SK-N-SH (cell line): ENCODE data around the gene UGT1A3. TPM values are rescaled to one million over a fixed set of nuclear protein-coding genes. Genes with fewer than 3 reads are reported as not detected.

Experiments
- CTCF ChIA-PET: fragments of 300-600, 350-600 bp; formaldehyde crosslinking; extraction: SDS; loops from one replicate; lab custom pipeline; 2021; lab: Yijun Ruan, JAX
- POLR2A ChIA-PET: fragments of 350-600 bp; sonication (Branson Sonifier 250); formaldehyde crosslinking; extraction: SDS; loops from one replicate; lab custom pipeline; 2020; ENCODE audit warnings: antibody characterized with exemption, inconsistent platforms; lab: Yijun Ruan, JAX
- DNase-seq: peaks from one replicate; pipeline ENCODE4 v3.0.0; 2012
- H2AFZ ChIP-seq: fragments of 200-600 bp; sonication (generic); 2 replicates; pipeline ENCODE4 v1.8.1; 2016; ENCODE audit warnings: antibody characterized with exemption, mild to moderate bottlenecking, low read depth
- H3F3A ChIP-seq: fragments of 200-600 bp; sonication (generic); replicated peaks from 2 replicates; pipeline ENCODE3; 2016; ENCODE audit warnings: antibody characterized with exemption, mild to moderate bottlenecking; ENCODE audit not compliant: insufficient read depth
- H3K27ac ChIP-seq, 2 experiments: fragments of 200-500 bp in 1 of 2; fragments of 200-600 bp in 1 of 2; sonication (Bioruptor generic) in 1 of 2; sonication (generic), shearing (Covaris generic) in 1 of 2; 2 replicates each; pipeline versions ENCODE4 v1.5.1 to v1.6.1; 2014 to 2016; ENCODE audit warnings: low read depth in 2 of 2, inconsistent platforms in 1 of 2, low read length in 1 of 2, mild to moderate bottlenecking in 1 of 2, mixed read lengths in 1 of 2
- H3K27me3 ChIP-seq: fragments of 200-600 bp; sonication (generic), shearing (Covaris generic); 2 replicates; pipeline ENCODE4 v1.6.1; 2016; ENCODE audit warnings: mixed run types; ENCODE audit not compliant: insufficient read depth
- H3K36me3 ChIP-seq, 2 experiments: fragments of 200-500 bp in 1 of 2; fragments of 200-600 bp in 1 of 2; sonication (Bioruptor generic) in 1 of 2; sonication (generic) in 1 of 2; replicated peaks in 1 of 2; 2 replicates each; pipeline versions ENCODE3 to v1.5.1; 2014 to 2016; ENCODE audit warnings: low read length in 1 of 2, mild to moderate bottlenecking in 1 of 2; ENCODE audit not compliant: insufficient read depth in 2 of 2, control insufficient read depth in 1 of 2
- H3K4me1 ChIP-seq, 2 experiments: fragments of 200-500 bp in 1 of 2; fragments of 200-600 bp in 1 of 2; sonication (Bioruptor generic) in 1 of 2; sonication (generic), shearing (Covaris generic) in 1 of 2; 2 replicates each; pipeline versions ENCODE4 v1.5.1 to v1.6.1; 2014 to 2016; ENCODE audit warnings: low read depth in 1 of 2, low read length in 1 of 2, mixed run types in 1 of 2; ENCODE audit not compliant: insufficient read depth in 2 of 2, control insufficient read depth in 1 of 2
- H3K4me2 ChIP-seq: fragments of 200-600 bp; sonication (generic), shearing (Covaris generic); 2 replicates; pipeline ENCODE4 v1.6.1; 2017; ENCODE audit warnings: mixed run types
- H3K4me3 ChIP-seq, 2 experiments: fragments of 200-500 bp in 1 of 2; fragments of 200-600 bp in 1 of 2; sonication (Bioruptor generic) in 1 of 2; sonication (generic), shearing (Covaris generic) in 1 of 2; 2 replicates each; pipeline versions ENCODE4 v1.5.1 to v1.8.1; 2014 to 2016; ENCODE audit warnings: low read depth in 2 of 2, inconsistent platforms in 1 of 2, low read length in 1 of 2, mild to moderate bottlenecking in 1 of 2, mixed read lengths in 1 of 2, moderate library complexity in 1 of 2
- H3K79me2 ChIP-seq: fragments of 200-600 bp; sonication (generic); 2 replicates; pipeline ENCODE4 v1.8.1; 2017; ENCODE audit warnings: mild to moderate bottlenecking; ENCODE audit not compliant: insufficient read depth
- H3K9ac ChIP-seq: fragments of 200-600 bp; sonication (generic); 2 replicates; pipeline ENCODE4 v1.6.1; 2017; ENCODE audit warnings: mixed run types
- H3K9me2 ChIP-seq: fragments of 200-600 bp; sonication (generic); 2 replicates; pipeline ENCODE4 v1.6.1; 2017; ENCODE audit warnings: mixed run types
- H3K9me3 ChIP-seq: fragments of 200-600 bp; sonication (generic); 2 replicates; pipeline ENCODE4 v1.6.1; 2017; ENCODE audit warnings: mixed run types, mild to moderate bottlenecking, moderate library complexity
- H4K20me1 ChIP-seq: fragments of 200-600 bp; sonication (generic); 2 replicates; pipeline ENCODE4 v1.6.1; 2017; ENCODE audit warnings: mild to moderate bottlenecking, mixed run types; ENCODE audit not compliant: insufficient read depth
- ELF1 ChIP-seq: IDR thresholded peaks from 2 replicates; pipeline ENCODE4 v1.4.0; 2012
- NRF1 ChIP-seq: IDR thresholded peaks from 2 replicates; pipeline ENCODE4 v1.6.1; 2012; ENCODE audit warnings: low read depth, mild to moderate bottlenecking, low read length
- RXRA ChIP-seq: IDR thresholded peaks from 2 replicates; pipeline ENCODE4 v1.4.0; 2012; ENCODE audit warnings: low read depth, mild to moderate bottlenecking, borderline replicate concordance
- SIN3A ChIP-seq: IDR thresholded peaks from 2 replicates; pipeline ENCODE4 v1.6.1; 2012; ENCODE audit warnings: low read depth, mild to moderate bottlenecking, low read length, moderate library complexity, borderline replicate concordance
- SMC3 ChIP-seq: IDR thresholded peaks from 2 replicates; pipeline ENCODE4 v1.6.1; 2012; ENCODE audit warnings: low read depth, low read length, improper control_type of control experiment
- WGBS: methylation state at CpG from one replicate; pipeline ENCODE4 v1.1.6; 2017; ENCODE audit warnings: low lambda C conversion rate; 5-methylcytosine and 5-hydroxymethylcytosine counted together
- polyA plus RNA-seq, 3 experiments: library from polyadenylated mRNA; depleted of rRNA; stranded (reverse); fragments of >200 nt; gene quantifications; 2 replicates each; pipeline ENCODE4 v1.2.3, GENCODE V29; 2012
- TF ChIP-seq, protein P1 (sequence below): IDR thresholded peaks from 2 replicates; pipeline ENCODE4 v1.4.0; 2012; ENCODE audit warnings: low read depth, borderline replicate concordance
- TF ChIP-seq, protein P2 (sequence below): fragments of 150-350 bp; IDR thresholded peaks from 2 replicates; pipeline ENCODE4 v1.6.1; 2016; ENCODE audit warnings: mild to moderate bottlenecking, low read depth, low read length

UGT1A3 gene
- polyA plus RNA-seq (2012; rRNA removed): not detected in 2 replicates
- polyA plus RNA-seq (2012; cell fraction: cytosol; rRNA removed): not detected in 2 replicates
- not detected in 2 replicates for polyA plus RNA-seq (2012; cell fraction: nucleus; rRNA removed)

DNA sequence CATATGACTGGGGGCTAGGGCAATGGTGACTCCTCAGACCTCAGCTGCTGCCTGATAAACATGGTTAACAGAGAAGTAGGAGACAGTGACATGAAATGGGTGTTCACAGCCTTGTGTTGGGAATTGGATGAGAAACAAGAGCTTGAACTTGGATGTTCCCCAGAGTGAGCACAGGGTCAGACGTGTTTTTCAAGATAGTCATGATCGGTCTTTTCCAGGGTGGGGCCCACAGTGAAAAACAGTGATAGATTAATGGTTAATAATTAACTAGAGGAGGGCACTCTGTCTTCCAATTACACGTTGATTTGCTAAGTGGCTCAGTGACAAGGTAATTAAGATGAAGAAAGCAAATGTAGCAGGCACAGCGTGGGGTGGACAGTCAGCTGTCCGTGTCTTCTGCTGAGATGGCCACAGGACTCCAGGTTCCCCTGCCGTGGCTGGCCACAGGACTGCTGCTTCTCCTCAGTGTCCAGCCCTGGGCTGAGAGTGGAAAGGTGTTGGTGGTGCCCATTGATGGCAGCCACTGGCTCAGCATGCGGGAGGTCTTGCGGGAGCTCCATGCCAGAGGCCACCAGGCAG, at the start of gene UGT1A3:
Gene UGT1A3, plus strand, starts transcription at position 320 of the 579 bp plus-strand sequence. Its CDS starts 85 bp downstream, at position 405.
- WGBS: 28% methylated on average over 5 of the region's 8 CpGs
- DNase-seq: no peak

DNA sequence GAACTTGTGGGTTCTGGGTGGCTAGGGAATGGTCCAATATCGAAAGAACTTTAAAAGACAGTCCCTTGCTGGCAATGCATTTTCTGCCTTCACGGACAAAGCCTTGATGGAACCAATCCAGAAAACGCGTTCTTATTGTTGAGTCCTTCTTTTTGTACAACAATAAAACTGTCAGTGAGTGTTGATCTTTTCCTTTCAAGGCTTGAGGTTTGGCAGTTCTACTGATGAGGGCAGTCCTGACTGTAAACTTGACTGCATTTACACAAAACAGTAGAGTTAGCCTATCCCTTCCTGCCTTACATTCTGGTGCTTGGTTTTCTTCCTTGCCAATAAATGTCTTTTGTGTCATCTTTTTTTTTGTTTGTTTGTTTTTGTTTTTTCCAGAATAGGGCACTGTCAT, 49.6 kb upstream of the UGT1A3 start:
- Histone ChIP-seq H3K9me2 (no peaks in the 10 kb centered on the region), H3K4me2 (no peak overlapping the region), H3K79me2 (no peaks in the 10 kb centered on the region), H3K9me3 (no peaks in the 10 kb centered on the region), H3K27ac (no peak overlapping the region), H3K4me3 (no peak overlapping the region), H4K20me1 (no peaks in the 10 kb centered on the region), H3K4me1 (no peaks in the 10 kb centered on the region), H3F3A (no peaks in the 10 kb centered on the region), H3K27me3 (no peaks in the 10 kb centered on the region), H3K36me3 (no peaks in the 10 kb centered on the region), H3K9ac (no peak overlapping the region), H2AFZ (no peak overlapping the region)
- DNase-seq: no peak
- no peak for TF ChIP-seq ELF1
- WGBS: 42% methylated on average over 4 of the region's 4 CpGs
- ChIA-PET CTCF (no interaction called here), POLR2A (no interaction called here)

More for the DNA sequence above, at the start of gene UGT1A3:
- no peak within 1 kb of the TSS for H3K4me2 ChIP-seq
- H3K4me3 ChIP-seq: no peak within 1 kb of the TSS
- H3K9me3 ChIP-seq: no peaks in the 10 kb centered on the region
- no peaks in the 10 kb centered on the region for H3K9me2 ChIP-seq
- H3K4me1 ChIP-seq: no peaks in the 10 kb centered on the region
- H2AFZ ChIP-seq: no peak within 1 kb of the TSS
- ChIA-PET CTCF (interaction anchor here (1.3 kb wide), 1 partner anchor 18 kb away, joined by 3 read pairs; no protein-coding TSS in a partner anchor), POLR2A (no interaction called here)
- H3K36me3 ChIP-seq: no peaks in the 10 kb centered on the region
- no peak within 1 kb of the TSS for H3K27ac ChIP-seq
- no peaks in the 10 kb centered on the region for H3F3A ChIP-seq
- H3K27me3 ChIP-seq: no peaks in the 10 kb centered on the region
- no peaks in the 10 kb centered on the region for H4K20me1 ChIP-seq
- TF ChIP-seq, protein P1, sequence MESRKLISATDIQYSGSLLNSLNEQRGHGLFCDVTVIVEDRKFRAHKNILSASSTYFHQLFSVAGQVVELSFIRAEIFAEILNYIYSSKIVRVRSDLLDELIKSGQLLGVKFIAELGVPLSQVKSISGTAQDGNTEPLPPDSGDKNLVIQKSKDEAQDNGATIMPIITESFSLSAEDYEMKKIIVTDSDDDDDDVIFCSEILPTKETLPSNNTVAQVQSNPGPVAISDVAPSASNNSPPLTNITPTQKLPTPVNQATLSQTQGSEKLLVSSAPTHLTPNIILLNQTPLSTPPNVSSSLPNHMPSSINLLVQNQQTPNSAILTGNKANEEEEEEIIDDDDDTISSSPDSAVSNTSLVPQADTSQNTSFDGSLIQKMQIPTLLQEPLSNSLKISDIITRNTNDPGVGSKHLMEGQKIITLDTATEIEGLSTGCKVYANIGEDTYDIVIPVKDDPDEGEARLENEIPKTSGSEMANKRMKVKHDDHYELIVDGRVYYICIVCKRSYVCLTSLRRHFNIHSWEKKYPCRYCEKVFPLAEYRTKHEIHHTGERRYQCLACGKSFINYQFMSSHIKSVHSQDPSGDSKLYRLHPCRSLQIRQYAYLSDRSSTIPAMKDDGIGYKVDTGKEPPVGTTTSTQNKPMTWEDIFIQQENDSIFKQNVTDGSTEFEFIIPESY: no peak
- TF ChIP-seq NRF1 (no peak), SIN3A (no peak), RXRA (no peak), SMC3 (no peak)
- TF ChIP-seq, protein P2, sequence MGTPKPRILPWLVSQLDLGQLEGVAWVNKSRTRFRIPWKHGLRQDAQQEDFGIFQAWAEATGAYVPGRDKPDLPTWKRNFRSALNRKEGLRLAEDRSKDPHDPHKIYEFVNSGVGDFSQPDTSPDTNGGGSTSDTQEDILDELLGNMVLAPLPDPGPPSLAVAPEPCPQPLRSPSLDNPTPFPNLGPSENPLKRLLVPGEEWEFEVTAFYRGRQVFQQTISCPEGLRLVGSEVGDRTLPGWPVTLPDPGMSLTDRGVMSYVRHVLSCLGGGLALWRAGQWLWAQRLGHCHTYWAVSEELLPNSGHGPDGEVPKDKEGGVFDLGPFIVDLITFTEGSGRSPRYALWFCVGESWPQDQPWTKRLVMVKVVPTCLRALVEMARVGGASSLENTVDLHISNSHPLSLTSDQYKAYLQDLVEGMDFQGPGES: no peak
- no peaks in the 10 kb centered on the region for H3K79me2 ChIP-seq
- H3K9ac ChIP-seq: no peak within 1 kb of the TSS
